Measurements from ENCODE around the gene CYB561D2. TPM values are rescaled to one million over a fixed set of nuclear protein-coding genes. Genes with fewer than 3 reads are reported as not detected.

Gene CYB561D2
- total and polyA plus RNA-seq, 7 experiments from 2014 or later = 23.3 to 52.9 (median 35.0) TPM

GRCh38 chr3:50385754-50386153, 35.1 kb downstream of the CYB561D2 start:
- H3K9me3 ChIP-seq (ENCODE audit: control insufficient read depth in 2 of 3, low read length in 3 of 3) = no peaks in the 10 kb centered on the region
- no peak overlapping the region for H3K27ac ChIP-seq (ENCODE audit: low read depth, low read length)
- CTCF ChIA-PET = no interaction called here
- no peaks in the 10 kb centered on the region for H3K4me1 ChIP-seq (ENCODE audit: control insufficient read depth in 2 of 2, insufficient read depth in 2 of 2, low read length in 2 of 2)
- peak overlapping the region in 1 of 9 donors; percentile 19 for H3K27ac Mint-ChIP-seq
- no peak overlapping the region for H3K4me3 Mint-ChIP-seq
- no peak overlapping the region for H3K4me3 ChIP-seq (ENCODE audit: low read length)
- no peaks in the 10 kb centered on the region for H3K9me3 Mint-ChIP-seq
- no peak for ATAC-seq
- no peak for DNase-seq
- H3K36me3 ChIP-seq (ENCODE audit: control insufficient read depth in 2 of 3, insufficient read depth in 3 of 3, low read length in 3 of 3) = no peaks in the 10 kb centered on the region
- no peaks in the 10 kb centered on the region for H3K27me3 Mint-ChIP-seq
- H3K36me3 Mint-ChIP-seq = no peaks in the 10 kb centered on the region
- POLR2A ChIA-PET = interaction anchor here (0.5 kb wide), 1 partner anchor 21 kb away, joined by 3 read pairs; no protein-coding TSS in a partner anchor
- H3K4me1 Mint-ChIP-seq = no peaks in the 10 kb centered on the region
- H3K27me3 ChIP-seq (ENCODE audit: control insufficient read depth in 2 of 2, insufficient read depth in 2 of 2, low read length in 2 of 2) = no peaks in the 10 kb centered on the region
- intact Hi-C loops (cut with micrococcal nuclease) = no loop called here

GRCh38 chr3:50388016-50388719, 37.5 kb downstream of the CYB561D2 start:
- no peaks in the 10 kb centered on the region for H3K27me3 Mint-ChIP-seq
- POLR2A ChIA-PET = no interaction called here
- no peak for DNase-seq
- no peaks in the 10 kb centered on the region for H3K9me3 Mint-ChIP-seq
- no peaks in the 10 kb centered on the region for H3K4me1 ChIP-seq (ENCODE audit: control insufficient read depth in 2 of 2, insufficient read depth in 2 of 2, low read length in 2 of 2)
- CTCF ChIA-PET = no interaction called here
- intact Hi-C loops (cut with micrococcal nuclease) = no loop called here
- no peak overlapping the region for H3K27ac Mint-ChIP-seq
- H3K36me3 ChIP-seq (ENCODE audit: control insufficient read depth in 2 of 3, insufficient read depth in 3 of 3, low read length in 3 of 3) = no peaks in the 10 kb centered on the region
- no peak overlapping the region for H3K4me3 Mint-ChIP-seq
- no peaks in the 10 kb centered on the region for H3K36me3 Mint-ChIP-seq
- H3K9me3 ChIP-seq (ENCODE audit: control insufficient read depth in 2 of 3, low read length in 3 of 3) = no peaks in the 10 kb centered on the region
- no peak overlapping the region for H3K4me3 ChIP-seq (ENCODE audit: low read length)
- peak; percentile 11 for ATAC-seq
- H3K27ac ChIP-seq (ENCODE audit: low read depth, low read length) = no peak overlapping the region
- H3K4me1 Mint-ChIP-seq = peaks cover 0 to 6% (median 0%) of the 10 kb centered on the region in 7 donors
- no peaks in the 10 kb centered on the region for H3K27me3 ChIP-seq (ENCODE audit: control insufficient read depth in 2 of 2, insufficient read depth in 2 of 2, low read length in 2 of 2)

GRCh38 chr3:50388720-50389413, 38.2 kb downstream of the CYB561D2 start:
- H3K27me3 Mint-ChIP-seq = no peaks in the 10 kb centered on the region
- intact Hi-C loops (cut with micrococcal nuclease) = no loop called here
- ATAC-seq = no peak
- H3K4me3 Mint-ChIP-seq = no peak overlapping the region
- Histone ChIP-seq H3K4me1 (ENCODE audit: control insufficient read depth in 2 of 2, insufficient read depth in 2 of 2, low read length in 2 of 2) (no peaks in the 10 kb centered on the region), H3K27ac (ENCODE audit: low read depth, low read length) (no peak overlapping the region), H3K36me3 (ENCODE audit: control insufficient read depth in 2 of 3, insufficient read depth in 3 of 3, low read length in 3 of 3) (no peaks in the 10 kb centered on the region), H3K27me3 (ENCODE audit: control insufficient read depth in 2 of 2, insufficient read depth in 2 of 2, low read length in 2 of 2) (no peaks in the 10 kb centered on the region), H3K4me3 (ENCODE audit: low read length) (no peak overlapping the region), H3K9me3 (ENCODE audit: control insufficient read depth in 2 of 3, low read length in 3 of 3) (no peaks in the 10 kb centered on the region)
- no peaks in the 10 kb centered on the region for H3K9me3 Mint-ChIP-seq
- DNase-seq = no peak
- ChIA-PET CTCF (no interaction called here), POLR2A (no interaction called here)
- H3K27ac Mint-ChIP-seq = no peak overlapping the region
- peaks cover 0 to 6% (median 0%) of the 10 kb centered on the region in 7 donors for H3K4me1 Mint-ChIP-seq
- H3K36me3 Mint-ChIP-seq = no peaks in the 10 kb centered on the region

- intact Hi-C loops (cut with micrococcal nuclease) = no loop called here
- no peak overlapping the region for H3K4me3 Mint-ChIP-seq
- ChIA-PET POLR2A (no interaction called here), CTCF (no interaction called here)
- no peaks in the 10 kb centered on the region for H3K27me3 Mint-ChIP-seq
- no peaks in the 10 kb centered on the region for H3K9me3 ChIP-seq (ENCODE audit: control insufficient read depth in 2 of 3, low read length in 3 of 3)
- peaks cover 0 to 6% (median 0%) of the 10 kb centered on the region in 7 donors for H3K4me1 Mint-ChIP-seq
- no peaks in the 10 kb centered on the region for H3K4me1 ChIP-seq (ENCODE audit: control insufficient read depth in 2 of 2, insufficient read depth in 2 of 2, low read length in 2 of 2)
- no peaks in the 10 kb centered on the region for H3K27me3 ChIP-seq (ENCODE audit: control insufficient read depth in 2 of 2, insufficient read depth in 2 of 2, low read length in 2 of 2)
- ATAC-seq (no peak), DNase-seq (no peak)
- H3K9me3 Mint-ChIP-seq = no peaks in the 10 kb centered on the region
- no peak overlapping the region for H3K4me3 ChIP-seq (ENCODE audit: low read length)
- no peak overlapping the region for H3K27ac Mint-ChIP-seq
- no peak overlapping the region for H3K27ac ChIP-seq (ENCODE audit: low read depth, low read length)
- no peaks in the 10 kb centered on the region for H3K36me3 Mint-ChIP-seq
- no peaks in the 10 kb centered on the region for H3K36me3 ChIP-seq (ENCODE audit: control insufficient read depth in 2 of 3, insufficient read depth in 3 of 3, low read length in 3 of 3)
Observed at GRCh38 chr3:50389414-50389767, 38.7 kb downstream of the CYB561D2 start.

DNA sequence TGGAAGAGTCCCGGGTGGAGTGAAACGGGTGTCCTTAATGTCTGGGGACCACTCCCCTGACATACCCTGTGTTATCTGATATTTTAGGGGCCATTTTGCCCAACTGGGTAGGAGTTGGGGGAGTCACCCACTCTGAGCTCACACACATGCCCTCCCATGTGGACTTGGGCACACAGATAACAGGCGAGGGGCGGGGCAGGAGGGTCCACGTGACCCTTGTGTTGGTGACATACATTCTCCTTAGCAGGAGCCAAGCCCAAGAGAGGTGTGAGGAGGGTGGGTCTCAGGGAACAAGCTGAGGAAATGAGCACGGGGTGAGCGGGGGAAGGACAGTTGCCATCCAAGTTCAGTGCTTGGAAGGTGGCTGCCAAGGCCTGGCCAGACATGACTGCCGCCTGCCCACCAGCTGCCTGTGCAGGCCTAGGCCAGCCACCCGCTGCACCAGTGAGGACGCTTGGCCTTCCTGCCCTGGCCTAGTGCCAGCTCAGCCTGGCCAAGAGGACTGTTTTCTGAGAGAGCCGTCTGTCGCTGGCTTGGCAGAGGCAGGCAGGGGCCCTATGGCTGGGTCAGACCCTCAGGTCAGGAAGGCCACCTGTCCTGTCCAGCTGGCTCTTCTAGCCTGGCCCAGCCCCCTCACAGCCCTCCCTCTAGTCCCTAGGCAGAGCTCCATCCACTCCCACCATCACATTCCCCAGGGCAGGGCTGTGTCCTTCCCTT, 40.0 kb downstream of the CYB561D2 start:
- Histone ChIP-seq H3K9me3 (ENCODE audit: control insufficient read depth in 2 of 3, low read length in 3 of 3) (no peaks in the 10 kb centered on the region), H3K27me3 (ENCODE audit: control insufficient read depth in 2 of 2, insufficient read depth in 2 of 2, low read length in 2 of 2) (no peaks in the 10 kb centered on the region), H3K27ac (ENCODE audit: low read depth, low read length) (no peak overlapping the region), H3K4me3 (ENCODE audit: low read length) (no peak overlapping the region), H3K36me3 (ENCODE audit: control insufficient read depth in 2 of 3, insufficient read depth in 3 of 3, low read length in 3 of 3) (no peaks in the 10 kb centered on the region), H3K4me1 (ENCODE audit: control insufficient read depth in 2 of 2, insufficient read depth in 2 of 2, low read length in 2 of 2) (no peaks in the 10 kb centered on the region)
- intact Hi-C loops (cut with micrococcal nuclease) = no loop called here
- H3K4me1 Mint-ChIP-seq = peaks cover 0 to 6% (median 0%) of the 10 kb centered on the region in 7 donors
- H3K36me3 Mint-ChIP-seq = no peaks in the 10 kb centered on the region
- CTCF ChIA-PET = interaction anchor here (0.6 kb wide), 1 partner anchor 192 kb away, joined by 3 read pairs; no protein-coding TSS in a partner anchor
- no peaks in the 10 kb centered on the region for H3K27me3 Mint-ChIP-seq
- POLR2A ChIA-PET = no interaction called here
- no peaks in the 10 kb centered on the region for H3K9me3 Mint-ChIP-seq
- H3K4me3 Mint-ChIP-seq = no peak overlapping the region
- no peak overlapping the region for H3K27ac Mint-ChIP-seq
- ATAC-seq (no peak), DNase-seq (no peak)

- Mint-ChIP-seq H3K36me3 (no peaks in the 10 kb centered on the region), H3K27ac (peak overlapping the region in 1 of 9 donors; percentile 27), H3K4me1 (peaks cover 0 to 6% (median 0%) of the 10 kb centered on the region in 7 donors), H3K27me3 (no peaks in the 10 kb centered on the region), H3K4me3 (no peak overlapping the region), H3K9me3 (no peaks in the 10 kb centered on the region)
- CTCF ChIA-PET = no interaction called here
- no peaks in the 10 kb centered on the region for H3K9me3 ChIP-seq (ENCODE audit: control insufficient read depth in 2 of 3, low read length in 3 of 3)
- H3K36me3 ChIP-seq (ENCODE audit: control insufficient read depth in 2 of 3, insufficient read depth in 3 of 3, low read length in 3 of 3) = no peaks in the 10 kb centered on the region
- DNase-seq = no peak
- H3K4me1 ChIP-seq (ENCODE audit: control insufficient read depth in 2 of 2, insufficient read depth in 2 of 2, low read length in 2 of 2) = no peaks in the 10 kb centered on the region
- no peak for ATAC-seq
- H3K27ac ChIP-seq (ENCODE audit: low read depth, low read length) = no peak overlapping the region
- H3K4me3 ChIP-seq (ENCODE audit: low read length) = no peak overlapping the region
- intact Hi-C loops (cut with micrococcal nuclease) = no loop called here
- POLR2A ChIA-PET = no interaction called here
- H3K27me3 ChIP-seq (ENCODE audit: control insufficient read depth in 2 of 2, insufficient read depth in 2 of 2, low read length in 2 of 2) = no peaks in the 10 kb centered on the region
Observed at GRCh38 chr3:50392101-50392715, 41.5 kb downstream of the CYB561D2 start.
